GM23248 (cell line): ENCODE results near the gene PKD2.

Experiments
- EZH2 ChIP-seq: fragments of 200-600 bp; sonication (generic); IDR thresholded peaks from 2 replicates; pipeline ENCODE4 v1.6.1; 2018; ENCODE audit warnings: antibody characterized with exemption, mild to moderate bottlenecking; ENCODE audit not compliant: insufficient read depth, poor library complexity, severe bottlenecking
- EZH2phosphoT487 ChIP-seq: fragments of 200-600 bp; sonication (generic); IDR thresholded peaks from 2 replicates; pipeline ENCODE4 v1.6.1; 2018; ENCODE audit warnings: antibody characterized with exemption, moderate library complexity, mild to moderate bottlenecking, low read depth; ENCODE audit not compliant: insufficient read depth

GRCh38 chr4:88087004-88087403 lies 79.6 kb downstream of the PKD2 start:
- TF ChIP-seq EZH2 (no peak), EZH2phosphoT487 (no peak)
